HG02870 (cell line): ENCODE measurements around the gene RAB7A.
"Not testable (repeated sequence)": the region's sequence is repeated elsewhere in the genome, so short reads cannot be mapped to it uniquely, and the experiment has no call there.

Source experiments
- ATAC-seq: cut with Tn5 transposase; IDR thresholded peaks from one replicate; pipeline ENCODE4 v1.9.1; 2021; ENCODE audit warnings: mild to moderate bottlenecking, moderate library complexity; ENCODE audit not compliant: unreplicated experiment

Gene RAB7A

DNA sequence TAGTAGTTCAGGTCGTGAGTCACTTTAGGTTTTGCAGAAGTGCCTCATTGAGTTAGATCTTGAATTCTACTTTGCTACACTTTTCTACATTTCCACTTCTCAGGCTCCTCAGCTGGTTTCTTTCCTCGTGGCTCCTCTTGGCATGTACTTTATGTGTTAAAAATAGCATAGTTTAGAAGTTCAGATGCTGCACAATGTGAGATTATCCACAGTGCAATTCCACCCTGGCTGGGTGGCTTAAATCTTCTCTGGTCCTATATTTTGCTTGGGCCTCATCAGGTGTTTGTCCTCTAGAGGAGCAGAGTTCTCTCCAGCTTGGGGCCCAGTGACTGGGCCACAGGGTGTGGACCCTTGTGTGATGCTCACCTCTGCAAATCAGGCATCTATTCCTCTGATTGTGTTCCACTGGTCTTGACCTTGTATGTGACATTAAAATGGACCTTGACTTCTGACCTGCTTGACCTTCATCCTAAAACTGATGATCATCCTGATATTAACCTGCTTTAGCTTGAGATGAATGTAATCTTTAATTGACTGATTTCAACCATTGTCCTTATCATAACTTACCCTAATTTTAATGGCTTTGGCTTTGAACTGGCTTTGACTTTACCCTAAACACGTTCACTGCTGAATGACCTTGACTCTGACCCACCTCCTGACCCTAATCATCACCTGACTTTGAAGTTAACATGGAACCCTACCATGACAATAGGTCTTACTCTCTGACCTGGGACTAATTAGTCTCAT, 89.5 kb downstream of the RAB7A start:
- no peak for ATAC-seq

DNA sequence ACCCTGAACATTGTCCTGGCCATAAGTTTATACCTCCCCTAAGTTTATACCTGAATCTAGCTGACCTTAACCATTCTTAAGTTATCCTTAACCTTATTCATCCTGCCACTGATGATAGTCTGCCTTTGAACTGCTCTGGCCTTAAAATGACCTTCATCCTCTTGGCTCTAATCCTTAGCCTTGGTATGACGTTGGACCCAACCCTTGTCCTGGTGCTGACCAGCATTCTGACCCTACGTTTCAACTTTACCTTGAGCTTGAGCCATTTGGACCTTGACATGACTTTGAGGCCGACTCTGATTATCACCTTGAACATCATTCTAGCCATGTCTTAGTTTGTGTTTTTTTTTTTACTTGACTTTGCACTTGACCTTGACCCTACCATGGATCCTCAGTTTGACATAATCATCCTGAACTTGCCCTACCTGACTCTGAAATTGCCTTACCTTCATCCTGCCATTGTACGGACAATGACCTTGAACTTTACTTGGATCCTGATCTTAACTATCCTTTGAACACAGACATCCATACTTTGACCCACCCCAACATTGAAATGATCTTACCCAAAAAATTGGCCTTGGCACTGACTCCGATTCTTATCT, 92.3 kb downstream of the RAB7A start:
- no peak for ATAC-seq

DNA sequence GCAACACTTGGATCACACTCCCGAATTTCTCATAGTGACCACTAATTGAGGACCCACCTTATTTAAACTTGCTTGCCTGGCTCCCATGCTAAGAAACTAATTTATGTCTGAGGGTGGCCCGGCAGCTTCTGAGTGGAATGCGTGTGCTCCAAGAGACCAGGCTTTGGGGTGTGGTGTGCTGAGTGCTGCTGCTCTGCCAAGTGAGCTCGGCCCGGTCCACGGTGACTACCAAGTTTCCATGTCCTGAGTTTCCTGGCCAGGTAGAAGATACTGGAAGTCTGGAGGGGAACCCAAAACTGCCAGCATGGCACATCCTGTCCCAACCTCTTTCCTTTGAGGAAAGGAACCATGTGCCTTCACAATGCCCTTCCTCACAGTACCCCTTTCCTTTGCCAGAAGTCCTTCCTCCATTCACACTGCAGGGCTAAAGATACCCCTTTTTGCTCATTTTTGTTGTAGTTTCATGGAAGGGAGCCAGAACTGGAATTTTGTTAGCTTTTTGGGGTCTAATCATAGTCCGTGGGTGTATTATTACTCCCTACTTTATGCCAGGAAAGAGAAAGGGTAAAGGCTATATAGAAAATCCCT, 94.4 kb downstream of the RAB7A start:
- ATAC-seq = no peak

DNA sequence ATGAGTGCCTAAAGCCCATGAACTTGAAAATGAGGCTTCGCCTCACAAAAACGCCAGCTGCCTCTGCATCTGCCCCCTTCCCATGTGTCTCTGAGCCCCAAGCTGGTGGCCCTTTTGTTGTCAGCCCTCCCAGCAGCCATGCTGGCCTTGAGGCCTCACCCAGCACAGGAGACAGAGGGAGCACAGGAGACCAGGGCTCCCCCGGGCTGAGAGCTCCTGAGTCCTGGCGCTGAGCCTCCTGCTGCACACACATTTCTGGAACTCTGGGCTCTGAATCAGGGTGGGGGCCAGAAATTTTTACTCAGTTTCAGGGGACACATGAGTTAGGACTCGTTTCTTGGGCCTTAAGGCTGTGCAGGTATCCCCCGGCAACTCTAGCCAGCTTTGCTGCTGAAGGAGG, 97.0 kb downstream of the RAB7A start:
- ATAC-seq = no peak

DNA sequence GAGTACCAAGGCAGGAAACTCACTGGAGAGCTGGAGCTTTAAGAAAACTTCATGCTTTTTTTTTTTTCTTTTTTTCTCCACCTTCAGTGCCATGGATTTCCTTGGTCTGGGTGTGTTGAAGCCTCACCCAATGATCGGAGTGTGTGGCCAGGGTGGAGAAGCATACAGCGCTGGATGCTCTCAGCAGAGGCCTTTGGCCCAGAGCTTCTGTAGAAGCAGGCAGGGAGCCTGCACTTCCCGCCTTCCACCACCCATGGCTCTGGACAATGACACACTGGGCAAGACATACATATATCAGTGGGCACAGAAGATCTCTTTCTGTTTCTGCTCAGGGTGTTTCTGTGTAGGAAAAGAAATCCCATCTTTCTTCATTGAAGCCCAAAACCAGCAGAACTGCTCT, 97.6 kb downstream of the RAB7A start:
- no peak for ATAC-seq

DNA sequence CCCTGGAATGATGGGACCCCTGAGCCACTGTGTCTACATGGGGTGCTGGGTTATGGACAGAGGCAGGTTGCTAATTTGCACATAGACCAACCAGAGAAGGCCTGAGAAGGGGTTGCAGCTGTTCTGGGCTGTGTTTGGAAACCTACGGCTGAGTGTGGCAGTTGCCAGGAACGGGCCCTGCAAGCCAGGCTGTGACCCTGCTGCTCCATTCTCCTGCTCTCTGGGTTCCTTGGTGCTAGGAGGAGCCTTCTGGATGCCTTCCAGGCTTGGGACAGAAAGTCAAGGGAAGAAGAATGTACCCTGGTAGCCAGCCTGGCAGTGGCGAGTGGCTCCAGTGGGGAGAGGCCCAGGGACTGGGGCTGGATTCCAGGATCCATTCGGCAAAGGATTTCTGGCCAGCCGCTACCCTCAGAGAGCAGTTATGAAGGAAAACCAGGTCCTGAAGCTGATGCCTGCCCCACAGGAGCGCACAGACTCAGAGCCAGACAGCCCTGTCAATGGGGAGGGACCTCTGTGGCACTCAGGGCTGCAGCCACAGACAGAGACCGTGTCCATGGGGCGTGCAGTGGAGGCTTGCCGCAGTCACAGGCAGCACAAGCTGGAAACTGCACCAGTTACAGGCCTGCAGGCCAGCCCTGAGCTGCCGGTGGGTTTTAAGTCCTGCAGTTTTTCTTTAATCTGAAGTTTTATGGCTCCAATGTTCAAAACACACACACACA, 98.3 kb downstream of the RAB7A start:
- no peak for ATAC-seq

DNA sequence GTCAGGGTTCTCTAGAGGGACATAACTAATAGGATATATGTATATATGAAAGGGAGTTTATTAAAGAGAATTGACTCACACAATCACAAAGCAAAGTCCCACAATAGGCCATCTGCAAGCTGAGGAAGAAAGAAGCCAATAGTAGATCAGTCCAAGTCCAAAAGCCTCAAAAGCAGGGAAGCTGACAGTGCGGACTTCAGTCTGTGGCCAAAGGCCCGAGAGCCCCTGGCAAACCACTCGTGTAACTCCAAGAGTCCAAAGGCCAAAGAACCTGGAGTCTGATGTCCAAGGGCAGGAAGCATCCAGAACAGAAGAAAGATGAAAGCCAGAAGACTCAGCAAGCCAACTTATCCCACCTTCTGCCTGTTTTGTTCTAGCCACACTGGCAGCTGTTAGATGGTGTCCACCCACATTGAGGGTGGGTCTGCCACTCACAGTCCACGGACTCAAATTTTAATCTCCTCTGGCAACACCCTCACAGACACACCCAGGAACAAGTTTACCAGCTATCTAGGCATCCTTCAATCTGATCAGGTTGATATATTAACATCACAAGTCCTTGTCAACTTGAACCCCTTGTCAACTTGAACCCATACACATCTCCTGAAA, 99.2 kb downstream of the RAB7A start:
- no peak for ATAC-seq

DNA sequence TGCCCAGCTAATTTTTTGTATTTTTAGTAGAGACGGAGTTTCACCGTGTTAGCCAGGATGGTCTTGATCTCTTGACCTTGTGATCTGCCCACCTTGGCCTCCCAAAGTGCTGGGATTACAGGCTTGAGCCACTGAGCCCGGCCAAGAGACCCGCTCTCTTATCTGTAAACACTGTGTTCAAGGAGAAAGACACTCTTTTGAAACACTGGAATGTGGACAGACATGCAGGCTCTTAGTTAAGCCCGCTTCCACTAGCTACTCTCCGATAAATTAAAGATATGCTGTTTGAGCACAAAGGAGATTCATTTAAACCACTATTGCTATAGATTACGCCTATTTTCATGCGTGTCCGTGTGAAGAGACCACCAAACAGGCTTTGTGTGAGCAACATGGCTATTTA, 103.1 kb downstream of the RAB7A start:
- not testable (repeated sequence) for ATAC-seq

DNA sequence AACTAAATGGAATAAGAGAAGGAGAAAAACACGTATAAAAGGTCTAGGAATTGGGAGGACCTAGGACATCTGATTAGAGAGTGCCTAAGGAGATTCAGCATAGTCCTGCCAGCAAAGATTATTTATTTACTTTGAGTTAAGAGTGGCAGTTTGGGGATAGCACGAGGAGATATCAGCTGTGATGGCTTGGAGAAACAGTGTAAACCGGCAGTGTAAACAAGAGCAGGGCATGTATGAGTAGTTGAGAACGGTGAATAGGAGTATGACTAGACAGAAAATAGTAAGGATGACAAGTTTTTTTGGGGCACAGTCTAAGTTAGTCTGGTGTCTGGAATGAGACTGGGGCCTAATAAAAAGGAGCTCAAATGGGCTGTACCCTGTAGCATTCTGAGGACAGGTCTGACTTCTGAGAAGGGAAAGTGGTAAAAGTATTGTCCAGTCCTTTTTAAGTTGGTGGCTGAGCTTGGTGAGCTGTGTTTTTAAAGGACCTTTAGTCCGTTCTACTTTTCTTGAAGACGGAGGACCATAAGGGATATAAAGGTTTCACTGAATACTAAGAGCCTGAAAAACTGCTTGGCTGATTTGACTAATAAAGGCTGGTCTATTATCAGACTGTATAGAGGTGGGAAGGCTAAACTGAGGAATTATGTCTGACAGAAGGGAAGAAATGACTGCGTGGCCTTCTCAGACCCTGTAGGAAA, 104.1 kb downstream of the RAB7A start:
- not testable (repeated sequence) for ATAC-seq

DNA sequence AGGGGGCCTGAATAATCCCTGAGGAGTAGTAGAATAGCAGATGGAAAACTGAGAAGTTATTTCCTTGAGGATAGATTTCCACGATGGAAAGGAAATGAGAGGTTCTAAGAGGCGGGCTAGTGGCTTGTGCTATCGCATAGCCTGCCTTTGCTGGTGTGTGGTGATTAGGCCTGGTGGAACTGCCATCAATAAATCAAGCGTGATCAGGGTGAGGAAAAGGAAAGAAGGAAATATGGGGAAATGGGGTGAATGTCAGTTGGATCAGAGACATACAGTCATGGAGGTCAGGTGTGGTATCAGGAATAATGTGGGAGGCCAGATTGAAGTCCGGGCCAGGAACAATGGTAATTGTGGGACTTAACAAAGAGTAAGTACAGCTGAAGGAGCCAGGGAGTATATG, 104.8 kb downstream of the RAB7A start:
- not testable (repeated sequence) for ATAC-seq

DNA sequence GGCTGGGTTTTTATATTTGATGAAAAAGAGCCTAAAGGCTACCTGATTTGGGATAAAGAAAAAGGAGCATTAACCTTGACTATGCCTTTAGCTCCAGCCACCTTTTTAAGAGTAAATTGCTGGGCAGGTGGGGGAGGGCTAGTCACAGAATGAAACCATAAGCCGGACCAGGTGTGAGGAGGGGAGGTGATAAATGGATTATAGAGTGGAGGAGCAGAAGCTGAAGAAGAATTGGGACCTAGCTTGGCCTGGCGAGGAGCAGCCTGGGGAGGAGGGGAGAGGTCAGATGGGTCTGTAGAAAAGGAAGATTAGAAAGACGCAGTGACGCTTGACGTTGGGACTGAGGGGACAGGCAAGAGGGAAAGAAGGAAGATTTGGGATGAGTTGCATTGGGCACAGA, 107.0 kb downstream of the RAB7A start:
- not testable (repeated sequence) for ATAC-seq

DNA sequence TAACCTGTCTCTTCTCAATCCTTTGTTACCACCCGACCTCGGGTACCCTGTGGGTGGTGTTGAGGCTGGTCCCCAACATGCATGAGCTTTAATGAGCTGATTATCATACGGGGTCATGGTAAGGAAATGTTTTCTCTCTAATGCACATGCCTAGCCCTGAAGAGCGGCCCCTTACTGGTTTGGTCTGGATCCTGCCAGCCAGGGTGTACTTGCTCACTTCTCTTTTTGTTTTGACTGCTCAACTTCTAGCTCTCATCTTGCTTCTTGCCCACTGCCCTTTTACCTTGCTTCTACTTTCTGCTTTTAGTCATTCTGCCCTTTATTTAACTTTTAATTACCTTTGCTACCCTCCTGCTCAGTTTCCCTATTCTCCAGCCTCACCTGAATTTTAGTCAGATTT, 109.1 kb downstream of the RAB7A start:
- no peak for ATAC-seq

DNA sequence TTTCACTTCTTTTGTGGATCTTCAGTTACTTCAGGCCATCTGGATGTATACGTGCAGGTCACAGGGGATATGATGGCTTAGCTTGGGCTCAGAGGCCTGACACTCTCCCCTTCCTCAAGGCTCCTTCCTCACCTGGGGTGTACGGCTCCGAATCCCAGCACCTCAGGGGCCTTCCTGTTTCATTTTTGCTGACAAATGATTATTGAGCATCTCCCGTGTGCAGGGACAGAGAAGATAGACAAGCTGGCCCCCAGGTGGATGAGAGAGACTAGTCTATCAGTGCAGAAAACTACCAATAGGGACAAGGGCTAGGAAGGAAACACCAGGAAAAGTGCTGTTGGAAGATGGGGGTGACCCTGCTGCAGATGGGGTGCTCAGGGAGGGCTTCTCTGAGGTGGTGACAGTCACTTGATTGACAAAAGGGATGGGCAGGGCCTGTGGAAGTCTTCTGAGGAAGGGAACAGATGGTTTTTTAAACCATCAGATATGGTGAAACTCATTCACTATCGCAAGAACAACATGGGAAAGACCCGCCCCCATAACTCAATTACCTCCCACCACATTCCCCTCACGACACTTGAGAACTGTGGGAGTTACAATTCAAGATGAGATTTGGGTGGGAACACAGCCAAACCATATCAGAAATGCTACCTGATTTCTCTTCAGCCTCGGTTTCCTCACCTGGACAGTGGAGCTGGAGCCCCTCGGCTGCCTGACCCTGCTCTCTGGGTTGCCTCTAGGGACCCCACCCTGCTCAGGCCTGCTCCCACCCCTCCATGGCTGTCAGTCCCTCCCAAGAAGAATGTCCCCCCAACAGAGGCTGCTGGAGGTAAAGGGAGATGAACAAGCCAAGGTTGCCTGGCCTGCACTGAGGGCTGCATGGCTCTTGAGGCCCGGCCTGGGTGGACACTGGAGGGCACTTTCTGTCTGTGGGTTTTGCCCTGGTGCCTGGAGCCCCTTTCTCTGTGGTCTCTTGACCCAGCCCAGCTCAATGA, 116.2 kb downstream of the RAB7A start:
- no peak for ATAC-seq

DNA sequence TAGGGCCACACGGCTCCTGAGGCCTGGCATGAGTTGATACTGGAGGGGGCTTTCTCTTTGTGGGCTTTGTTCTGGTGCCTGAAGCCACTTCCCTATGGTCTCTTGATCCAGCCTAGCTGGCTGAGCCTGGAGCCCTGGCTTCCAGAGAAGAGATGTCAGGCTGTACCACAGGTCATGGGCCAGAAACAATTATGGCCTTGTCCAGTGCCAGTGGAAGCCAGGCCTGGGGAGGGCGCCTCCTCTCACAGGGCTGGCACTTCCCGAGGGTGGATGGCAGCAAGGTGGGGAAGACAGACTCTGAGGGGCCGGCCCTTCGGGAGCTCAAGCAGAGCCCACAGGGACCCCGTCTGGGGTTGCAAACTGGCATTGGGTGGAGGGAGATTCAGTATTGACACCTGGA, 118.5 kb downstream of the RAB7A start:
- ATAC-seq = no peak

DNA sequence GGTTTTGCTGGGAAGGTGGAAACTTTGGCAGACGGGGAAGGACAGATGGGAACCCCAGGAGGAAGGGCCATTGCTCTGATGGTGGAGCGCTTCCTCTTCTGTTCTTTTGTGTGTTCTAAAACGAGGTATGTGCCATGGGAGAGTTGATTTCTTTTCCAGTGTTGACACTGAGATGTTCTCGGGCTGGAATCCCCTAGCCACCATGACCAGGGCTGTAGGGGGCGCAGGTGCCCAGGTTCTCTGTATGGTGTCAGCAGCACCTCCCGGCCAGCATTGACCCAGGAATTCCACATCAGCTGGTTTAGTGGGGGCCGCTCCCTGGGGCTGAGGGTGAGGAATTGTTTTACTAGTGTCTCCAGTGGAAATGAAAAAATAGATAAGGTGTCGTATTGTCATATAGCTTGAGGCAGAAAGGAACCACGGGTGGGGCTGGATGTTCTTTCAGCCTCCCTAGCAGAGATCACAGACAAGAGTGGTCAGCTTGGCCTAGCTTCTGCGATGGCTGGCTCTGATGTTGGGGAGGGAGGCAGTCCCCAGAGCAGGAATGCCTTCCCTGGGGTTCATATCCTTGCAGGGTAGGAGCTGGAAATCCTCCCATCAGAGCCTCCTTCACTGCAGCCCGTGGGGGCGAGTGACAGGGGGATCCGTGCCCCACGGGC, 119.3 kb downstream of the RAB7A start:
- ATAC-seq = no peak

DNA sequence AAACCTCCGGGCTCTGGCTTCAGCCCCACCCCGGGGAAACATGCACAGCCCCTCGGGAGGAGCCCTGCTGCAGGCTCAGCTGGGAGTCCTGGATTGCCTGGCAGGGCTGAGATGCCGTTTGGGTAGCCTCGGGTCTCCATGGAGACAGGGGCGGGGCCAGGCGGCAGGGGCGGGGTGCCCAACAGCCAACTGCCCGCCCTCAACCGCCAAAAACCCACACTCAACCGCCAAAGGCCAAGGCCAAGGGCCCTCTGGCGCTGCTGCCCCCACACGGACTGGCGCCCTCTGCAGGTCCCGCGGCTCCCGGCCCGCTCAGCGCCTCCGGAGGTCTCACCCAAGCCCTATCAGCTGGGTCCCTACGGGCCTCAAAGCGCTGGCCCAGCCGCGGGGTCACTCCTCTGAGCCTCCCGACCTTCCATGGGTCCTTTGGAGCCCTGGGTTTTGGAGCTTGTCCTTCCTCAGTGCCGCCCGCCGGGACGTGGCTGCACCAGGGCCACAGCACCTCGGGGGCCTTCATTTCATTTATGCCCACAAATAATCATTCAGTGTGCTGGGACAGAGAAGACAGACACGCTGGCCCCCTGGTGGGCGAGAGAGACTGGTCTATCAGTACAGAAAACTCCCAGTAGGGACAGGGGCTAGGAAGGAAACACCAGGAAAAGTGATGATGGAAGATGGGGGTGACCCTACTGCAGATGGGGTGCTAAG, 119.9 kb downstream of the RAB7A start:
- peak; percentile 69 for ATAC-seq

DNA sequence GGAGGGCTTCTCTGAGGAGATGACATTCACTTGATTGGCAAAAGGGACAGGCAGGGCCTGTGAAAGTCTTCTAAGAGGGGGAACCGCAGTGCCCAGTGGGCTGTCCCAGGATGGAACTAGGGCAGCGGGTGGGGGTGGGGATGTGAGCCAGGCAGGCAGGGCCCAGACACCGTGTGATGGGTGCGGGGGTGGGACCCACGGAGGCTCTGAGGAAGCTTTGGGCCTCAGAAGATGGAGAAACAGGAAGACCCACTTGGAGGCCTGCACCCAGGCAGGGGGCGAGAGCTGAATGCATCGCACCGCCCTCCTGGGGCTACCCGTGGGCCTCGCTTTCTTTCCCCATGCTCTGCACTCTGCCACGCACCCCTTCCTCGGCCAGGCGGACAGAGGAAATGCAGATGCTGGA, 120.5 kb downstream of the RAB7A start:
- ATAC-seq = no peak

DNA sequence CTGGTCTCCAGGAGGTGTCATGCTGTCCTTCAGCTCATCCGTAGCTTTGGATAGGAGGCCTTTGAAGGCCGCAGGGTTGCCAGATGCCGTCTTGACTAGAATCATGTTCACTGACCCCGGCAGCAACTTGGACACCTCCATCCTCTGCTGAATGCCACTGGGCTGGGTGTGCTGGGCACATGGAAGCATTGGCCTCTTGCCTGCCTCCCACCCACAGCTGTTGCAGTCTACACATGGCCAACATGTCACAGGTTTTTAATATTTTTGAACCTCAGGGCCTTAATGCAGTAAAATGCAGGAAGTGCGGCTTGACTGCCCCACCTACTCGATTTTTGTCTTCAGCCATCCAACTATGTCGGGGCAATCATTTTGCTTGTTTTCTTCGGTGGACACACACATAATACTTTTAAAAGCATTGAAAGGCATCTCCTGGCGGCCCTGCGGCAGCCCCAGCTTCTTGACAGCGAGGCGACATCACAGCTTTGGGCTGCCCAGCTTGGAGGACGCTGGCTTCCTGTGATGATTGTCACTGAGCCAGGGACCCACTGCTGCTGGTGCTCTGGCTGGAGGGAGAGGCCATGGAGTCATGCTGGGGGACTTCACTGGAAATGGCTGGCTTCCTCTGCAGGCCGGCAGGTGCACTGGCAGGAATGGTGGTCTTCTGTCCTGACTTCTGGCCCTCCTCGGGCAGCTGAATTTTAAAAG, 121.8 kb downstream of the RAB7A start:
- no peak for ATAC-seq
